HepG2 (cell line): Measurements from ENCODE around the gene AADAT. TPM values are rescaled to one million over a fixed set of nuclear protein-coding genes. Genes with fewer than 3 reads are reported as not detected.

Experiments
- IKZF1 ChIP-seq: fragments of 450-650 bp; IDR thresholded peaks from 2 replicates; pipeline ENCODE4 v1.7.1; 2016
- IRF1 ChIP-seq: sonication (generic); formaldehyde crosslinking; IDR thresholded peaks from 2 replicates; pipeline ENCODE4 v1.4.0; 2020; ENCODE audit warnings: low read depth, mild to moderate bottlenecking, missing genetic modification reagents
- KAT8 ChIP-seq: IDR thresholded peaks from 2 replicates; pipeline ENCODE4 v1.6.1; 2016; ENCODE audit warnings: missing genetic modification reagents, missing compliant biosample characterization
- LCORL ChIP-seq, 2 experiments: fragments of 450-650 bp in 1 of 2; sonication (generic) in 1 of 2; formaldehyde crosslinking in 1 of 2; IDR thresholded peaks; 2 replicates each; pipeline versions ENCODE4 v1.5.0 to v1.6.1; 2017 to 2020; ENCODE audit warnings: antibody characterized with exemption in 1 of 2, missing genetic modification reagents in 1 of 2
- POLR2A ChIP-seq, 2 experiments: IDR thresholded peaks; 2 replicates each; pipeline ENCODE4 v1.6.1; 2011; ENCODE audit warnings: low read depth in 2 of 2, low read length in 2 of 2, mild to moderate bottlenecking in 1 of 2, moderate library complexity in 1 of 2; ENCODE audit not compliant: insufficient read depth in 1 of 2
- RBM39 ChIP-seq: fragments of 200-400 bp; formaldehyde crosslinking; IDR thresholded peaks from one replicate; pipeline ENCODE4 v1.6.1; 2018; ENCODE audit warnings: antibody characterized with exemption, mild to moderate bottlenecking, low read depth, low read length; ENCODE audit not compliant: poor library complexity, severe bottlenecking
- SP4 ChIP-seq: sonication (generic); formaldehyde crosslinking; IDR thresholded peaks from 2 replicates; pipeline ENCODE4 v1.8.1; 2023; ENCODE audit warnings: mild to moderate bottlenecking, missing genetic modification reagents
- STAG1 ChIP-seq: sonication (generic); formaldehyde crosslinking; IDR thresholded peaks from 2 replicates; pipeline ENCODE4 v1.4.0; 2020; ENCODE audit warnings: missing genetic modification reagents
- ZBTB25 ChIP-seq: IDR thresholded peaks from 2 replicates; pipeline ENCODE4 v1.6.1; 2018; ENCODE audit warnings: missing genetic modification reagents
- ZIK1 ChIP-seq: sonication (generic); formaldehyde crosslinking; IDR thresholded peaks from 2 replicates; pipeline ENCODE4 v1.5.0; 2020; ENCODE audit warnings: mild to moderate bottlenecking, low read depth, missing genetic modification reagents, borderline replicate concordance
- ZNF10 ChIP-seq: sonication (generic); formaldehyde crosslinking; IDR thresholded peaks from 2 replicates; pipeline ENCODE4 v1.4.0; 2020; ENCODE audit warnings: mild to moderate bottlenecking, low read depth, missing genetic modification reagents, borderline replicate concordance
- ZNF207 ChIP-seq: fragments of 450-650 bp; IDR thresholded peaks from 2 replicates; pipeline ENCODE4 v1.6.1; 2016; ENCODE audit warnings: antibody characterized with exemption, borderline replicate concordance
- ZNF343 ChIP-seq: sonication (generic); formaldehyde crosslinking; IDR thresholded peaks from 2 replicates; pipeline ENCODE4 v1.4.0; 2020; ENCODE audit warnings: mild to moderate bottlenecking, missing genetic modification reagents
- ZNF550 ChIP-seq: sonication (generic); formaldehyde crosslinking; IDR thresholded peaks from 2 replicates; pipeline ENCODE4 v1.4.0; 2020; ENCODE audit warnings: mild to moderate bottlenecking, missing genetic modification reagents, borderline replicate concordance
- ZNF572 ChIP-seq: sonication (generic); formaldehyde crosslinking; IDR thresholded peaks from 2 replicates; pipeline ENCODE4 v1.5.1; 2020; ENCODE audit warnings: mild to moderate bottlenecking, missing genetic modification reagents
- ZNF709 ChIP-seq: sonication (generic); formaldehyde crosslinking; IDR thresholded peaks from 2 replicates; pipeline ENCODE4 v1.5.0; 2020; ENCODE audit warnings: mild to moderate bottlenecking, missing genetic modification reagents
- ZNF792 ChIP-seq: IDR thresholded peaks from 2 replicates; pipeline ENCODE4 v1.6.1; 2016
- ZNF839 ChIP-seq: sonication (generic); formaldehyde crosslinking; IDR thresholded peaks from 2 replicates; pipeline ENCODE4 v1.4.0; 2020; ENCODE audit warnings: missing genetic modification reagents, mild to moderate bottlenecking, borderline replicate concordance
- ZSCAN29 ChIP-seq: sonication (generic); formaldehyde crosslinking; conservative IDR thresholded peaks from 2 replicates; pipeline ENCODE4 v1.4.0; 2020; ENCODE audit warnings: mild to moderate bottlenecking, missing genetic modification reagents
- polyA plus RNA-seq, 8 experiments: library from polyadenylated mRNA; depleted of rRNA in 3 of 8; stranded (reverse) in 7 of 8; unstranded in 1 of 8; fragments of >200 nt; fragmentation: Illumina TruSeq in 4 of 8; extraction: Trizol in 4 of 8; gene quantifications; 2 replicates each; pipeline versions ENCODE4 v1.2.1 to v1.2.3, GENCODE V29; 2011 to 2016; ENCODE audit warnings: low read depth in 4 of 8, missing spikeins in 1 of 8, mixed read lengths in 1 of 8; ENCODE audit not compliant: insufficient read depth in 1 of 8
- total RNA-seq, 5 experiments: library from RNA; depleted of rRNA; stranded (reverse); fragments of >200 nt; fragmentation: Illumina TruSeq; extraction: Trizol; gene quantifications; 2 replicates each; pipeline ENCODE4 v1.2.3, GENCODE V29; 2016; ENCODE audit warnings: low read depth in 1 of 5
- TF ChIP-seq, protein P1 (sequence below): sonication (generic); formaldehyde crosslinking; conservative IDR thresholded peaks from 2 replicates; pipeline ENCODE4 v1.4.0; 2020; ENCODE audit warnings: missing genetic modification reagents

Gene AADAT
- total and polyA plus RNA-seq, 2 of the 13 experiments (the other 11 are each of a cell fraction or from before 2014, with no cell fraction given), result 6.1 to 9.1 TPM

GRCh38 chr4:170089274-170089667 is 485 bp downstream of the AADAT start (continued):
- TF ChIP-seq RBM39 (peak; percentile 9), ZNF207 (no peak), ZSCAN29 (CRISPR knock-in tag) (0 out of 2 replicates have a peak, but pooled peaks have one; percentile 64), ZNF10 (no peak), ZBTB25 (CRISPR knock-in tag) (no peak), STAG1 (CRISPR knock-in tag) (no peak), KAT8 (0 out of 2 replicates have a peak, but pooled peaks have one; percentile 17), POLR2A (IDR thresholded peaks at IDR 0.05; ENCODE audit: insufficient read depth in 1 of 2, low read depth in 2 of 2, low read length in 2 of 2) (peak in 1 of 2 experiments; percentile 39; a peak in 1 of 4 replicates), ZNF792 (no peak), LCORL (IDR thresholded peaks at IDR 0.05) (no peak), LCORL (CRISPR knock-in tag; IDR thresholded peaks at IDR 0.05) (0 out of 2 replicates have a peak, but pooled peaks have one; percentile 42), ZNF839 (CRISPR knock-in tag) (no peak), SP4 (CRISPR knock-in tag) (peak; percentile 7; the same call in 1 of the 2 replicates), IKZF1 (no peak), ZIK1 (CRISPR knock-in tag) (no peak), ZNF550 (no peak), ZNF343 (peak; percentile 65; the same call in 1 of the 2 replicates), ZNF709 (0 out of 2 replicates have a peak, but pooled peaks have one; percentile 20), ZNF572 (CRISPR knock-in tag) (no peak), IRF1 (CRISPR knock-in tag) (0 out of 2 replicates have a peak, but pooled peaks have one; percentile 31)
- TF ChIP-seq, protein P1, sequence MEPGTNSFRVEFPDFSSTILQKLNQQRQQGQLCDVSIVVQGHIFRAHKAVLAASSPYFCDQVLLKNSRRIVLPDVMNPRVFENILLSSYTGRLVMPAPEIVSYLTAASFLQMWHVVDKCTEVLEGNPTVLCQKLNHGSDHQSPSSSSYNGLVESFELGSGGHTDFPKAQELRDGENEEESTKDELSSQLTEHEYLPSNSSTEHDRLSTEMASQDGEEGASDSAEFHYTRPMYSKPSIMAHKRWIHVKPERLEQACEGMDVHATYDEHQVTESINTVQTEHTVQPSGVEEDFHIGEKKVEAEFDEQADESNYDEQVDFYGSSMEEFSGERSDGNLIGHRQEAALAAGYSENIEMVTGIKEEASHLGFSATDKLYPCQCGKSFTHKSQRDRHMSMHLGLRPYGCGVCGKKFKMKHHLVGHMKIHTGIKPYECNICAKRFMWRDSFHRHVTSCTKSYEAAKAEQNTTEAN, result no peak
